ENCODE results near the gene MUTYH. TPM values are rescaled to one million over a fixed set of nuclear protein-coding genes. Genes with fewer than 3 reads are reported as not detected.

MUTYH gene
- total RNA-seq, 1 experiment from 2014 or later: 48.4 TPM

GRCh38 chr1:45346473-45346872, 6.2 kb upstream of the MUTYH start:
- CTCF ChIA-PET: no interaction called here
- Histone ChIP-seq H3K36me3 (ENCODE audit: control insufficient read depth, insufficient read depth, low read length) (no peaks in the 10 kb centered on the region; the same call in 1 of the 2 replicates), H3K4me1 (peaks cover 24% of the 10 kb centered on the region), H3K9me3 (no peaks in the 10 kb centered on the region), H3K27me3 (replicated peaks; ENCODE audit: control insufficient read depth, insufficient read depth, low read length) (no peaks in the 10 kb centered on the region), H3K4me3 (ENCODE audit: low read depth, low read length) (no peak overlapping the region)
- Mint-ChIP-seq H3K9me3 (ENCODE audit: unreplicated experiment) (no peaks in the 10 kb centered on the region), H3K4me3 (ENCODE audit: unreplicated experiment) (no peak overlapping the region), H3K27me3 (ENCODE audit: insufficient read depth, unreplicated experiment) (no peaks in the 10 kb centered on the region), H3K27ac (ENCODE audit: unreplicated experiment) (no peak overlapping the region), H3K36me3 (ENCODE audit: insufficient read depth, unreplicated experiment) (peaks cover 54% of the 10 kb centered on the region), H3K4me1 (ENCODE audit: low read depth, unreplicated experiment) (peaks cover 25% of the 10 kb centered on the region)
- intact Hi-C loops (cut with micrococcal nuclease; ENCODE audit: unreplicated experiment): no loop called here
- BruUV-seq (replicated peaks): no TSS peak
- DNase-seq: no peak
- TF ChIP-seq CTCF (IDR thresholded peaks at IDR 0.05; ENCODE audit: insufficient read depth in 1 of 2, low read depth in 1 of 2, low read length in 1 of 2, severe bottlenecking in 1 of 2, unreplicated experiment in 1 of 2): no peak
- POLR2A ChIA-PET: no interaction called here

GRCh38 chr1:45345014-45345413, 4.8 kb upstream of the MUTYH start:
- BruUV-seq (replicated peaks): no TSS peak
- intact Hi-C loops (cut with micrococcal nuclease; ENCODE audit: unreplicated experiment): no loop called here
- DNase-seq: no peak
- no peak overlapping the region for H3K27ac Mint-ChIP-seq (ENCODE audit: unreplicated experiment)
- no peak overlapping the region for H3K4me3 ChIP-seq (ENCODE audit: low read depth, low read length)
- H3K36me3 Mint-ChIP-seq (ENCODE audit: insufficient read depth, unreplicated experiment): peaks cover 63% of the 10 kb centered on the region
- H3K9me3 ChIP-seq: no peaks in the 10 kb centered on the region
- no peaks in the 10 kb centered on the region for H3K27me3 Mint-ChIP-seq (ENCODE audit: insufficient read depth, unreplicated experiment)
- no peaks in the 10 kb centered on the region for H3K27me3 ChIP-seq (replicated peaks; ENCODE audit: control insufficient read depth, insufficient read depth, low read length)
- ChIA-PET CTCF (interaction anchor here (0.7 kb wide), 1 partner anchor 879 kb away, joined by 3 read pairs; no protein-coding TSS in a partner anchor), POLR2A (interaction anchor here (0.6 kb wide), 1 partner anchor 238 kb away, joined by 3 read pairs; no protein-coding TSS in a partner anchor)
- H3K36me3 ChIP-seq (ENCODE audit: control insufficient read depth, insufficient read depth, low read length): no peaks in the 10 kb centered on the region; the same call in 1 of the 2 replicates
- peaks cover 27% of the 10 kb centered on the region for H3K4me1 Mint-ChIP-seq (ENCODE audit: low read depth, unreplicated experiment)
- peaks cover 31% of the 10 kb centered on the region for H3K4me1 ChIP-seq
- no peaks in the 10 kb centered on the region for H3K9me3 Mint-ChIP-seq (ENCODE audit: unreplicated experiment)
- no peak overlapping the region for H3K4me3 Mint-ChIP-seq (ENCODE audit: unreplicated experiment)
- no peak for TF ChIP-seq CTCF (IDR thresholded peaks at IDR 0.05; ENCODE audit: insufficient read depth in 1 of 2, low read depth in 1 of 2, low read length in 1 of 2, severe bottlenecking in 1 of 2, unreplicated experiment in 1 of 2)

- intact Hi-C loops (cut with micrococcal nuclease; ENCODE audit: unreplicated experiment): no loop called here
These were observed 4.3 kb upstream of the MUTYH start for GRCh38 chr1:45344499-45344898.

More at GRCh38 chr1:45344499-45344898, 4.3 kb upstream of the MUTYH start:
- no peak for TF ChIP-seq CTCF (IDR thresholded peaks at IDR 0.05; ENCODE audit: insufficient read depth in 1 of 2, low read depth in 1 of 2, low read length in 1 of 2, severe bottlenecking in 1 of 2, unreplicated experiment in 1 of 2)
- Mint-ChIP-seq H3K36me3 (ENCODE audit: insufficient read depth, unreplicated experiment) (peaks cover 68% of the 10 kb centered on the region), H3K4me1 (ENCODE audit: low read depth, unreplicated experiment) (peaks cover 27% of the 10 kb centered on the region), H3K9me3 (ENCODE audit: unreplicated experiment) (no peaks in the 10 kb centered on the region), H3K27me3 (ENCODE audit: insufficient read depth, unreplicated experiment) (no peaks in the 10 kb centered on the region), H3K27ac (ENCODE audit: unreplicated experiment) (no peak overlapping the region), H3K4me3 (ENCODE audit: unreplicated experiment) (no peak overlapping the region)
- Histone ChIP-seq H3K4me3 (ENCODE audit: low read depth, low read length) (no peak overlapping the region), H3K9me3 (no peaks in the 10 kb centered on the region), H3K36me3 (ENCODE audit: control insufficient read depth, insufficient read depth, low read length) (no peaks in the 10 kb centered on the region; the same call in 1 of the 2 replicates), H3K4me1 (peaks cover 31% of the 10 kb centered on the region), H3K27me3 (replicated peaks; ENCODE audit: control insufficient read depth, insufficient read depth, low read length) (no peaks in the 10 kb centered on the region)
- CTCF ChIA-PET: no interaction called here
- BruUV-seq (replicated peaks): no TSS peak
- POLR2A ChIA-PET: no interaction called here
- no peak for DNase-seq

Data from Caco-2 (cell line).